Spleen (tissue), 7 donors: ENCODE data around the gene FGF22.

Source experiments
- POLR2A ChIP-seq, 3 donors: fragments of 450-650 bp; IDR thresholded peaks; one replicate each; pipeline ENCODE4 v1.5.1; 2017; ENCODE audit warnings: antibody characterized with exemption in 3 of 3, mild to moderate bottlenecking in 1 of 3
- POLR2AphosphoS5 ChIP-seq, 3 donors: sonication (generic); formaldehyde crosslinking; IDR thresholded peaks; one replicate each; pipeline ENCODE4 v1.5.1; 2017; ENCODE audit warnings: antibody characterized with exemption in 3 of 3
- TF ChIP-seq, protein P1 (sequence below), 11 experiments: fragments of 200-600 bp in 7 of 11; fragments of 450-650 bp in 4 of 11; sonication (generic) in 4 of 11; IDR thresholded peaks in 8 of 11; conservative IDR thresholded peaks in 3 of 11; 1 replicate in 7 of 11; 2 replicates in 4 of 11; pipeline versions ENCODE4 v1.4.0 to v1.8.0; 2016 to 2021; ENCODE audit warnings: antibody characterized with exemption in 11 of 11, inconsistent platforms in 4 of 11, mild to moderate bottlenecking in 1 of 11
- donor health status: DM: no; HTN: no; CAD: no; lungs with moderate emphysema.
- donor health status: DM: no; HTN: no; CAD: no.
- donor health status: DM: no; HTN: no; CAD: no.

DNA sequence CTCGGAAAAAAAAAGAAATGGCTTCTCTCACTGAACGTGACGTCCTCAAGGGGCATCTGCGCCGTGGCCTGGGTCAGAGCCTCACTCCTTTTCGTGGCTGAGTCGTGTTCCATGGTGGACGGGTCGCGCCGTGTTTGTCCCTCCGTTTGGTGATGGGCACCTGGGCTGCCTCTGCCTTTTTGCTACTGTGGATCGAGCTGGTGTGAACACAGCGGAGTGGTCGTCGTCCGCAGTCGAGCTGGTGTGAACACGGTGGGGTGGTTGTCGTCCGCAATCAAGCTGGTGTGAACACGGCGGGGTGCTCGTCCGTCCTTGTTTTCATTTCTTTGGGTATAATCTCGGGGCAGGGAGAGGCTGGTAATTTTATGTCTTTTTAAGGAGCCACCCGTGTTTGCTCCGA lies 38.4 kb upstream of the FGF22 start:
- TF ChIP-seq, protein P1, sequence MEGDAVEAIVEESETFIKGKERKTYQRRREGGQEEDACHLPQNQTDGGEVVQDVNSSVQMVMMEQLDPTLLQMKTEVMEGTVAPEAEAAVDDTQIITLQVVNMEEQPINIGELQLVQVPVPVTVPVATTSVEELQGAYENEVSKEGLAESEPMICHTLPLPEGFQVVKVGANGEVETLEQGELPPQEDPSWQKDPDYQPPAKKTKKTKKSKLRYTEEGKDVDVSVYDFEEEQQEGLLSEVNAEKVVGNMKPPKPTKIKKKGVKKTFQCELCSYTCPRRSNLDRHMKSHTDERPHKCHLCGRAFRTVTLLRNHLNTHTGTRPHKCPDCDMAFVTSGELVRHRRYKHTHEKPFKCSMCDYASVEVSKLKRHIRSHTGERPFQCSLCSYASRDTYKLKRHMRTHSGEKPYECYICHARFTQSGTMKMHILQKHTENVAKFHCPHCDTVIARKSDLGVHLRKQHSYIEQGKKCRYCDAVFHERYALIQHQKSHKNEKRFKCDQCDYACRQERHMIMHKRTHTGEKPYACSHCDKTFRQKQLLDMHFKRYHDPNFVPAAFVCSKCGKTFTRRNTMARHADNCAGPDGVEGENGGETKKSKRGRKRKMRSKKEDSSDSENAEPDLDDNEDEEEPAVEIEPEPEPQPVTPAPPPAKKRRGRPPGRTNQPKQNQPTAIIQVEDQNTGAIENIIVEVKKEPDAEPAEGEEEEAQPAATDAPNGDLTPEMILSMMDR (IDR thresholded peaks at IDR 0.05 in 8 of 11, conservative IDR thresholded peaks at IDR 0.05 in 3 of 11): no peak
- TF ChIP-seq POLR2A (IDR thresholded peaks at IDR 0.05): no peak
- TF ChIP-seq POLR2AphosphoS5 (IDR thresholded peaks at IDR 0.05): no peak
